Activated naive CD4-positive, alpha-beta T cell treated with anti-CD3 and anti-CD28 coated beads, Interleukin-2, amount 50 U/mL, for 16 hours (primary cell): Measurements from ENCODE around the gene OR4N5.
"Not testable (repeated sequence)": the region's sequence is repeated elsewhere in the genome, so short reads cannot be mapped to it uniquely, and the experiment has no call there.

Experiments
- DNase-seq: peaks from one replicate; pipeline ENCODE4 v3.0.0-alpha.2; 2020

The OR4N5 gene, protein sequence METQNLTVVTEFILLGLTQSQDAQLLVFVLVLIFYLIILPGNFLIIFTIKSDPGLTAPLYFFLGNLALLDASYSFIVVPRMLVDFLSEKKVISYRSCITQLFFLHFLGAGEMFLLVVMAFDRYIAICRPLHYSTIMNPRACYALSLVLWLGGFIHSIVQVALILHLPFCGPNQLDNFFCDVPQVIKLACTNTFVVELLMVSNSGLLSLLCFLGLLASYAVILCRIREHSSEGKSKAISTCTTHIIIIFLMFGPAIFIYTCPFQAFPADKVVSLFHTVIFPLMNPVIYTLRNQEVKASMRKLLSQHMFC

DNA sequence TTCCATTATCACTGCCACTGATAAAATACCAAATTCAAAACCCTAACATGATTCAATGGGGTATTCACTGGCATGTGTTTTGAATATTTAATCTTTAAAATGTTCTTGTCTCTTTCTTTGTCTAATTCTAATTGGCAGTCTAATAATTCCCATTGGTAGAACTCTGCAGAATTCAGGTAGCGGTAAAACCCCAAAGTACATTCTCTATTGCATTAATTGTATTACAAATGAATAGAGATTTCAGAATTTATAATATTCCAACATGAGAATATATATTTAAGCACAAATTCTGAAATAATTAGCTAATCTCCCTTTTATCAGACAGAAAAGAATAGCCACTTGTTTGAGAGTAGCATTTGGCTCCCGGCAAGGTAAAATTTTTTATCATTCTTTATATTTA lies at the start of gene OR4N5:
Gene OR4N5, plus strand, starts transcription at position 301 of the 400 bp plus-strand sequence. CDS start 4,916 bp downstream, outside the sequence.
- no peak for DNase-seq

DNA sequence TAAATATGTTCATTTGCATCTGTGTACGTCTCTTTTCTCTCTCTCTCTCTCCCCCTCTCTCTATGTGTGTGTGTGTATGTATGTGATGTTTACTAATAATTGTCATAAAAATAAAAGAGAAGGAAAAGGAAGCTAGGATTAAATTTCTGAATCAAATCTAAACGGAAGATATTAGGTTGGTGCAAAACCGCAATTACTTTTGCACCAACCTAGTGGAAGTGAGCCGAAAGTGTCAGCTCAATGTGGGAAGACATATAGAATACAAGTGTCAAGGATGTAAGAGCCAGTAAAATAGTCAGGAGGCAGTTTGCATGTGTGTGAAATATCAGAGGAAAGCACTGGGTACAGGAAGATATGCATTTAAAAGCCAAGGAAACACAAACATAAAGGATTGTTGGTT lies 46.6 kb upstream of the OR4N5 start:
- DNase-seq, result no peak

DNA sequence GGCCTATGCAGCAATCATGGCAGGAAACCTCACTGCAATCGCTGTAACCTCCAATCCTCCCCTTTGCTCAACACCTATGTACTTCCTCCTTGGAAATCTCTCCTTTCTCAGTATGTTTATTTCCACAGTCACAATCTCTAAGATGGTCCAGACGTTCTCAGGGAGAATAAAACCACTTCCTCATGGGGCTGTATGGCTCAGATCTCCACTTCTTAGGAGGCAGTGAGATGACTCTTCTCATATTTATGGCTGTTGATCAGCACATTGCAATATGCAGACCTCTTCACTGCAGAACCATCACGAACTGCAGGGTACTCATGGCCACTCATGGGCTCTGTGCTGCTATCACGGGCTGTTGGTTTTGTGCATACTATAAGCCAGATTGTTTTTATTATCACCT lies 45.2 kb upstream of the OR4N5 start:
- DNase-seq, result no peak

DNA sequence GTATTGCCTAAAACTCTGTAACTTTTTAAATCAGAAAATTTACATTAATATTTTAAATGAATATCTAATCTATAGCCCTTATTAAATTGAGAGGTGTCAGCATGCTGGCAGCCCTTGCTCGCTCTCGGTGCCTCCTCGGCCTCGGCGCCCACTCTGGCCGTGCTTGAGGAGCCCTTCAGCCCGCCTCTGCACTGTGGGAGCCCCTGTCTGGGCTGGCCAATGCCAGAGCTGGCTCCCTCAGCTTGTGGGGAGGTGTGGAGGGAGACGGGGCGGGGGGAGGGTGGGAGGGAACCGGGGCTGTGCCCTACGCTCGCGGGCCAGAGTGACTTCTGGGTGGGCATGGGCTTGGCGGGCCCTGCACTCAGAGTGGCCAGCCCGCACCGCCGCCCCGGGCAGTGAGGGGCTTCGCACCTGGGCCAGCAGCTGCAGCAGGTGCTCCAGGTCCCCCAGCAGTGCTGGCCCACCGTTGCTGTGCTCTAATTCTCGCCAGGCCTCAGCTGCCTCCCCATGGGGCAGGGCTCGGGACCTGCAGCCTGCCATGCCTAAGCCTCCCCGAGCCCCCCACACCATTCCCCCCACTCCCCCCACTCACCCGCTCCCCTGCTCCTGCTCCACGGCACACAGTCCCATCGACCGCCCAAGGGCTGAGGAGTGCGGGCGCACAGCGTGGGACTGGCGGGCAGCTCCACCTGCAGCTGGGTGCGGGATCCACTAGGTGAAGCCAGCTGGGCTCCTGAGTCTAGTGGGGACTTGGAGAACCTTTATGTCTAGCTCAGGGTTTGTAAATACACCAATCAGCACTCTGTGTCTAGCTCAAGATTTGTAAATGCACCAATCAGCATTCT lies 39.5 kb upstream of the OR4N5 start:
- not testable (repeated sequence) for DNase-seq

DNA sequence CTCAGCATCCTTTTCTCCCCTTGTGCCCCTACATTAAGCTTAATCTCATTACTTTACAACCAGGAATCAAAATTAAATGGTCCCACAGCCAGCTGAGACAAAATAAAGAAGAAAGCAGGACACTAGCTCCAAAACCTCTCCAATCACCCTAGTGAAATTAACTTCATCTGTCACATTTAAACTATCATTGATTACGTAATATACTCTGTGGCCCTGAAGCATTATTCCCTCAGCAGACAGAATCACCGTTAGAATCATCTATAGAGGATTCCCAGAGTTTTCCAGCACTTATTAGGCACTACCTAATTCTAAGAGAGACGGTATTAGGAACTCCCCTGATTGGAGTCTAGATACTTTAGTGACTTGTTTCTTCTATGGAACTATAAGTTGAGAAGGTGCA lies 28.2 kb upstream of the OR4N5 start, which contains the start of gene OR4K17:
Gene OR4K17, plus strand, starts transcription at position 302 of the 400 bp plus-strand sequence. CDS start 6,761 bp downstream, outside the sequence.
- no peak for DNase-seq

DNA sequence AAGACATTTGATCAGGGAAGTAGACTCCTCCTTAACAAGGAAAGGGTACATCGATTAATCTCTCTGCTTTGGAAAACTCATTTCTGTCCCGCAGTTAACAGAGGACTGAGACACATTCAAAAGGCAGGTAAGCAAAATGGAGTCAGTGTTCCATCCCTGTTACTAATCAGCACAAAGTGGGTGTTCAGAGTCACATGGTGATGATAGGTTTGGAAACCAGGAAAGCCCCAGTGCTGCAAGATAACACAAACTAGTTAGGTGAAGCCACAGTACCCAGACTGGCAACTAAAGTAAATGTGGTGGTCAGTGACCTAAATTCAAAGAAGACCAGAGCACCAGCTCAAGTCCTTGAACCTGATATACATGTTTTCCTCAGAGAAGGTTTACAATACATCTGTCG lies 26.3 kb upstream of the OR4N5 start:
- no peak for DNase-seq

DNA sequence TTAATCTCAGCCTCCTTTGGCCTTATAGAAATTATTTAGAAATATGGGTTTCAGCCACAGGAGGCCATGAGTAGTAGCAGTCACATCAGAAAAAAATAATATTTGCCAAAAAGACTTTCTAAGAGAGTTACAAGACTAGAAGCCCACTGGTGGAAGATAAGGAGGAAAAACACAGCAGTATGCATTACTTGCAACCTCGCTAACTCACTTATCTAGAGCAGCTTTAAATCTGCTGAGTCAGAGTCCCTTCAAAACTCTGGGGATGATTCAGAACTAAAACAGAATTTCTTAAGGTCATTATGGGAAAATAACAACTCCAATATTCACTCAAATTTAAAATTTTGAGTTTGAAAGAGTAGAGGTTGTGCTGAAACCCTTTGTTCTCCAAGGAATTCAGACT lies 21.9 kb upstream of the OR4N5 start:
- no peak for DNase-seq

DNA sequence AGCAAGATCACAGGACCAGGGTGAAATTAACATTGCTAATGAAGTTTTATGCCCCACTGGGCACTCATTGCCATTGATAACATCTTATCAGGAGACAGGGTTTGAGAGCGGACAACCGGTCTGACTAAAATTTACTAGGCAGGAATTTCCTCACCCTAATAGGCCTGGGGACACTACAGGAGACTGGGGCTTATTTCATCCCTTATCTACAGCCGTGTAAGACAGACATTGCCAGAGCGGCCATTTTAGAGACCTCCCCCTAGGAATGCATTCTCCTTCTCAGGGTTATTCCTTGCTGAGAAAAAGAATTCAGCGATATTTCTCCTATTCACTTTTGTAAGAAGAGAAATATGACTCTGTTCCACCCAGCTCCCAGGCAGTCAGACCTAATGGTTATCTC lies 19.8 kb upstream of the OR4N5 start:
- no peak for DNase-seq

DNA sequence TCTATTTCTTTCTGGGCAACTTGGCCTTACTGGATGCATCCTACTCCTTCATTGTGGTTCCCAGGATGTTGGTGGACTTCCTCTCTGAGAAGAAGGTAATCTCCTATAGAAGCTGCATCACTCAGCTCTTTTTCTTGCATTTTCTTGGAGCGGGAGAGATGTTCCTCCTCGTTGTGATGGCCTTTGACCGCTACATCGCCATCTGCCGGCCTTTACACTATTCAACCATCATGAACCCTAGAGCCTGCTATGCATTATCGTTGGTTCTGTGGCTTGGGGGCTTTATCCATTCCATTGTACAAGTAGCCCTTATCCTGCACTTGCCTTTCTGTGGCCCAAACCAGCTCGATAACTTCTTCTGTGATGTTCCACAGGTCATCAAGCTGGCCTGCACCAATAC lies 5.3 kb downstream of the OR4N5 start:
- no peak for DNase-seq

DNA sequence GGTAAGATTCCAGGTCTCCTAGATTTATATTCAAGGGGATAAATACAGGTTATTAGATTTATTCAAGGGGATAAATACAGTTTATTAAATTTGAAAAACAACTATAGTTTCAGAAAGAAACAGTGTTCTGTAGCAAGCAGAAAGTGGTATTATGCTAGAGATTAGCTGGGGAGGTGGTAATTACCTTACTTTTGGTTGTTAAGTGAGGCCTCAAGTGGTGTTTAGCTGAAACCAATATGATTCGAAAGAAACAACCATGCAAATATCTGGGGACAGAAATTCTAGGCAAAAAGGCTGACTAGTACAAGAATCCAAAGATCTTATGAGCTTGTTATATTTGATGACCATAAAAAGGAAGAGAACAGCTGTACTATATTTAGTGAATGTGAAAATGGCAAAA lies 6.2 kb downstream of the OR4N5 start:
- DNase-seq, result no peak

DNA sequence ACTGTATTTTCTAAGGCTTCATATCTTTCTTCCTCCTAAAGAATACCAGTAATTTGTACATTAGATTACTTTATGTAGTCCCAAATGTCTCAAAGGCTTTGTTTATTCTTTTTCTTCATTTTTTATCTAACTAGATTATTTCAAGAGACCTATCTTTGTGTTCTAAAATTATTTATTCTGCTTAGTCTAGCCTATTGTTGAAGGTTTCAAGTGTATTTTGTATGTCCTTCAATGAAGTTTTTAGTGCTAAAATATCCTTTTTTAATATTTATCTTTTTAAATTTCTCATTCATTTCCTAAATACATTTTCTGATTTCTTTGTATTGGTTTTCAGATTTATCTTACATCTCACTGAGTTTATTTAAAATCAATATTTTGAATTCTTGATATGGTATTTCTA lies 25.8 kb downstream of the OR4N5 start:
- DNase-seq, result no peak

DNA sequence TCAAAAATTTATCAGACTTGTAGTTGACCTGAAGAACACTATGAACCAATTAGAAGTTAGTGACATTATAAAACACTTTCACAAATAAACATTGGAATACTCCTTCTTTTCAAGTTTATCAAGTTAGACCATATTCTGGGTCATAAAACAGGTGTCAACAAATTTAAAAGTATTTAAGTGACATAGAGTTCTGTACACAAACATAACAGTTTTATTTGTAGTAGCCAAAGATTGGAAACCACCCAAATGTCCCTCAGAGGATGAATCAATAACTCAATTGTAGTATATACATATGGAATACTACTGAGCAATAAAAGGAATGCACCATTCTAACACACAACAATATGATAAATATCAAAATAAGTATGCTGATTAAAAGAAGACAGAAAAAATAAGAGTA lies 28.5 kb downstream of the OR4N5 start:
- no peak for DNase-seq

DNA sequence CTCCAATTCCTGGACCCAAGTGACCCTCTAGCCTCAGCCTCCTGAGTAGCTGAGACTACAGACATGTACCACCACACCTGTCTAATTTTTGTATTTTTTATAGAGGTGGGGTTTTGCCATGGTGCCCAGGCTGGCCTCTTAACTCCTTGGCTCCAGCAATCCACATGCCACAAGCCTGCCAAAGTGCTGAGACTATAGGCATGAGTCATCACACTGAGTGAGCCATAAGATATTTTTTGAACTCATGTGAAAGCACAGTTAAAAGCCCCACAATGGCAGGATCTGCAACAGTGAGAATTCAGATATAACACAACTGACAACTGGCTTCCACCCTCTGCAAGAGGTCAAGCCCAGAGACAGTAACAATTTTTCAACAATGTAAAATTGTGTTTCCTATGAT lies 31.2 kb downstream of the OR4N5 start:
- not testable (repeated sequence) for DNase-seq

DNA sequence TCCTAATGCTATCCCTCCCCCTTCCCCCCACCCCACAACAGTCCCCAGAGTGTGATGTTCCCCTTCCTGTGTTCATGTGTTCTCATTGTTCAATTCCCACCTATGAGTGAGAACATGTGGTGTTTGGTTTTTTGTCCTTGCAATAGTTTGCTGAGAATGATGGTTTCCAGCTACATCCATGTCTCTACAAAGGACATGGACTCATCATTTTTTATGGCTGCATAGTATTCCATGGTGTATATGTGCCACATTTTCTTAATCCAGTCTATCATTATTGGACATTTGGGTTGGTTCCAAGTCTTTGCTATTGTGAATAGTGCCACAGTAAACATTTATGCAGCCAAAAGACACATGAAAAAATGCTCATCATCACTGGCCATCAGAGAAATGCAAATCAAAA lies 35.6 kb downstream of the OR4N5 start:
- DNase-seq, result not testable (repeated sequence)

DNA sequence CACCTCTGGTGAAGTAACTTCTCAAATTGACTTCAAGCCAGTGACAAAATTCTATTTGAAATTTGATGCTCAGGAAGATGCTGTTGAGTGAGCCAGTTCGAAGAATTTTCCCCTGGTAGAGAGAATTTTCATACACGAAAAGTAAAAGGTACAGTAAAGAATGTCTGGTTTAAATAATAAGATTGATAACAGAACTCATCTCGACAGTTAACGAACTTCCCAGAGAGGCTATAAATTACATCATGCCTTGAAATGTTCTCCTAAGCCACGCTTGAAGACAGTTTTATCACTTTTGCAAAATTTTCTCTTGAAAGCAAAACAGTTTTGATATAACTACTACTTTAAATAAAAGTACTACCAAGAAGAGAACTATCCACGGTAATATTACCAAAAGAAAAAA lies 37.7 kb downstream of the OR4N5 start:
- no peak for DNase-seq

DNA sequence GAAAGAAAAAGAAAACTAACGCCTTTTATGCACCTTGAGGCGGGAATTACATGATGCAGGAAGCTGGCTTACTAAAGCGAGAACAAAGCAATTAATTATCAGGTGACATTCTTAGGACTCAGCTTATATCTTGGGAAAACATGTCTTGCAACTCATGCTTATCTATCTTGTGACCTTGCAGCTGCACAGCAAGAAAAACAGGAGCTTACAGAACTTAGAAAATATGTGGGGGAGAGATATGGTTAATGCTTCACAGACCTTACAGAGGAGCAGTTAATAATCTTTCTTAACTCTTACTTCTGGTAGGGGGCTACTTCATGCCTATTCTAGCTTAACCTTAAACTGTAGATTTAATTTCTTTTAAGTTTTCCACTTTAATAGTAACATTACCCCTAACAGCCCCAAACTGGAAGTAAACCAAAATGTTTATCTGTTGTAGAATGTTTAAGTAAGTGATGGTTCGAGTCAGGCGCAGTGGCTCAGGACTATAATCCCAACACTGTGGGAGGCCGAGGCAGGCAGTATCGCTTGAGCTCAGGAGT lies 38.9 kb downstream of the OR4N5 start:
- no peak for DNase-seq

DNA sequence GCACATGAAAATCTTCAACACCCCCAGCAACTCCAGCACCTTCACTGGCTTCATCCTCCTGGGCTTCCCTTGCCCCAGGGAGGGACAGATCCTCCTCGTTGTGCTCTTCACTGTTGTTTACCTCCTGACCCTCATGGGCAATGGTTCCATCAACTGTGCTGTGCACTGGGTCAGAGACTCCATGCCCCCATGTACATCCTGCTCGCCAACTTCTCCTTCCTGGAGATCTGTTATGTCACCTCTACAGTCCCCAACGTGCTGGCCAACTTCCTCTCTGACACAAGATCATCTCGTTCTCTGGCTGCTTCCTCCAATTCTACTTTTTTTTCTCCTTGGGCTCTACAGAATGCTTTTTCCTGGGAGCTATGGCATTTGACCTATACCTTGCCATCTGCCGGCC lies 40.6 kb downstream of the OR4N5 start:
- DNase-seq, result no peak

DNA sequence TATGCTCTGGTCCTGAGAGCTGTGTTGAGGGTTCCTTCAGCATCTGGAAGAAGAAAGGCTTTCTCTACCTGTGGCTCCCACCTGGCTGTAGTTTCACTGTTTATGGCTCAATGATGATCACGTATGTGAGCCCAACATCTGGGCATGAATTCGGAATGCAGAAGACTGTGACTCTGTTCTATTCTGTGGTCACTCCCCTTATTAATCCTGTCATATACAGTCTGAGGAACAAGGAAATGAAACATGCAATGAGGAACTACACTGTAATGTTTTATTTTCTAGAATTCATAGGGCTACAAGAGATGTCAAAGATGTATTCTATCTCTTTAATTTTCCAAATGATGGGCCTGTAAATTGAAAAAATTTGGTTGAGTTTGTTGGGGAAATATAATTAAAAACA lies 41.3 kb downstream of the OR4N5 start:
- no peak for DNase-seq

DNA sequence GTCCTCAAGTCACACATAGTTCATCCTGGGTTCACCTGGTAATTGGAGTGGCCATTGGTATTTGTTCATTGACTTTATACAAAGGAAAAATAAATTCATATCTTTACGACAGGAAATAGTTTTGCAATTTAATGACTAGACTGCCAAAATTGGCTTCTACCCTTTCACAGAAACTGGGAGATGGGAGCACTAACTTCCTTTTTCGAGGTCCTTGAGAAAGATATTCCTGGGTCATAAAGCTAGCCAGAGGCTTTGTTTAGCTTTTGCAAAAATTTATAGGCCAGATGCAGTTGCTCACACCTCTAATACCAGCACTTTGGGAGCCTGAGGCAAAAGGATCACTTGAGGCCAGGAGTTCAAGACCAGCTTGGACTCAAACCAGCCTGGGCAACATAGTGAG lies 41.9 kb downstream of the OR4N5 start:
- DNase-seq, result no peak

DNA sequence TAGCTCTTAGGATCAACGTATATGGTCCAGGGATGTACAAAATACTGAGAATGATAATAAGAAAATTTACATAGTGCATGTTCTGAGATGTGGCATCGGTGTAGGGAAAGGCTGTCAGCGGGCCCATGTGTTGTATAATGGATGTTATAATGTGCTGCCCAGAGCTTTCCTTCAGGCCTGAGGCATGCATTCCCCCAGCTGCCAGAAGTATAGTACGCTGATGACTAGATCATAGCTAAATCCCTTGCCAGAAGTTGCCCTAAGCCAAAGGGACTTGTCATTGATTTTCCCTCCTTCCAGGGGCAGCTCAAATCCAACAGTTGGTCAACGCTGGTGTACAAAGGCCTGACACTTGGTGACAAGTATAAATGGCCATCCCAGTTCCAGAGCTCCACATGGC lies 45.6 kb downstream of the OR4N5 start:
- no peak for DNase-seq

DNA sequence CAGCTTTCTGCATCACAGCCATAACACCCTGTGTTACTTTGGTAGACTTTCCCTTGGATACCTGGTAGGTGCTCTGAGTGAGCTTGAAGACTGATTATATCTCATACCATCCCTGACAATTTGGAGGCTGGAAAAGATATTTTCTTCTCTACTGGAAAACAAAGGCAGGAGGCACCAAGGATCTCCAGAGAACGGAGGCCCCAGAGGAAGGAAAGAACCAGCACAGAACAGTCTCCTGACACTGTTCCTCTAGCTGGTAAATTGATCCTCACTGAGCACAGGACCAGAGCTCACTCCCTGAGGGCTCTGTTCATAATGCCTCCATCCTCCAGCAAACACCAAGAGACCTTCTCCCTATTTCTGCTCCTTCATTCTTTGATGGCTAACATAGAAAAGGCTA lies 52.0 kb downstream of the OR4N5 start, which contains the start of gene OR11G2:
Gene OR11G2, plus strand, starts transcription at position 301 of the 400 bp plus-strand sequence. CDS start 6,542 bp downstream, outside the sequence.
- DNase-seq, result no peak

DNA sequence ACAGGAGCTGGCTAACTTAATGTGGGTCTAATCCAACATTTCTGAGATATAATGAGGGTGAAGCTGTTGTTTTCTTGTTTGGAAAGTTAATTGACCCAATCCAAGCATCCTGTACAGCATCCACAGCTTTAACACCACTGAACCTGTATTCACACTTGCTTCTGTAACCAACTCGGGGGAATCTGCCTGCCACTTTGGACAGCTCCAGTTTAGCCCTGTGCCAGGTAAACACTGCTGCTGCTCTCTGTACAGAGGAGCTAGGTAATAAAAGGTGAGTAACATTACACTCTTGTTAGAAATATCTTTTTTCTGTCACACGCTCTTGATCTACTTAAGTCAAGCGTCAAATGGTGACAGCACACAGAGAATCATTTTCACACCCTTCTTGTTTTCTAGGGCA lies 52.8 kb downstream of the OR4N5 start:
- DNase-seq, result no peak

DNA sequence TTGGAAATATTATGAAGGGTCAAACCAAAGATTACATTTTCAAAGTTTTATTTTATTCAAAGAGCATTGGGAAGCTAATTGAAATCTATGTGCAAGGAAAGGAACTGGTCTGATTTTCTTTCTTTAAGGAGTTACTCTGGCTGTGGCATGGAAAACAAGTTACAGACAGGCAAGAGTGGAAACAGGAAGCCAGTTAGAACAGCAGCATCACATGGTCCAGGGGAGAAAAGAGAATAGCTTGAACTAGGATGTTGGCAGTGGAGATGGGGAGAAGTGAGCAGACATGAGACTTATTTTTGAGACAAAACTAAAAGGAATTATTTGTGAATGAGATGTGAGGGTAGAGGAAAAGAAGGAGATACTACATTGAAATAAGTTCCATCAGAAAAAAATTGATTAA lies 55.5 kb downstream of the OR4N5 start:
- no peak for DNase-seq
